ENCODE data around the gene SOCS6.
A peak's percentile ranks its signal among the peaks of the same experiment; 100 is the strongest.

The SOCS6 gene

DNA sequence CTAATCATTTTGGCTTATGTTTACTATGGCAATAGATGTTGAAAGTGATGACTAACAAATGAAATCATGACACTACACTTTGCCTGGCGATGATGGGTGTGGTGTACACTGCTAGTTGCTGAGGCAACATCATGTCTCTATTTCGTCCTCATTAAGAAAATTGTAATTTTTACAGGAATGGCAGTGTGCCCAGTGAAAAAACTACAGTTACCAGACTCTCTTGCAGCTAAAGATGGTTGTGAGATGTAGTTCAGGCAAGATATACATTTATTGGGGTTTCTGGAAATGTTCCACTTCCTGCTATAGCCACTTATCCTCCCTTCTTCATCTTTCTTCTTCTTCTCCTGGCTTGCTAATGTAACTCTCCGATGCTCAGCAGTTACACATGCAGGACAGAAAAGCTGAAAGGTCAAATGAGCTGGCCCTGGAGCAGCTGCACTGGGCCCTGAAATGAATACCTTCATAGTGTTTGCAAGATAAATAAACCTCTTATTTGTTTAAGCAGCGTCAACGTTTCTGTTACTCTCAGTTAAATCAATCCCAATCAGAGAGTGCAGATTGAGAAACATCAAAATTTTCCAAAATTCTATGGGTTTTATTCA lies 46.0 kb downstream of the SOCS6 start:
- no peak overlapping the region for H3K4me3 ChIP-seq (ENCODE audit: low read length)
- H3K9me2 ChIP-seq (replicated peaks; ENCODE audit: insufficient read depth, low read length) = no peaks in the 10 kb centered on the region
- TF ChIP-seq EZH2phosphoT487 (IDR thresholded peaks at IDR 0.05; ENCODE audit: low read length) = no peak
- TF ChIP-seq, protein P1, sequence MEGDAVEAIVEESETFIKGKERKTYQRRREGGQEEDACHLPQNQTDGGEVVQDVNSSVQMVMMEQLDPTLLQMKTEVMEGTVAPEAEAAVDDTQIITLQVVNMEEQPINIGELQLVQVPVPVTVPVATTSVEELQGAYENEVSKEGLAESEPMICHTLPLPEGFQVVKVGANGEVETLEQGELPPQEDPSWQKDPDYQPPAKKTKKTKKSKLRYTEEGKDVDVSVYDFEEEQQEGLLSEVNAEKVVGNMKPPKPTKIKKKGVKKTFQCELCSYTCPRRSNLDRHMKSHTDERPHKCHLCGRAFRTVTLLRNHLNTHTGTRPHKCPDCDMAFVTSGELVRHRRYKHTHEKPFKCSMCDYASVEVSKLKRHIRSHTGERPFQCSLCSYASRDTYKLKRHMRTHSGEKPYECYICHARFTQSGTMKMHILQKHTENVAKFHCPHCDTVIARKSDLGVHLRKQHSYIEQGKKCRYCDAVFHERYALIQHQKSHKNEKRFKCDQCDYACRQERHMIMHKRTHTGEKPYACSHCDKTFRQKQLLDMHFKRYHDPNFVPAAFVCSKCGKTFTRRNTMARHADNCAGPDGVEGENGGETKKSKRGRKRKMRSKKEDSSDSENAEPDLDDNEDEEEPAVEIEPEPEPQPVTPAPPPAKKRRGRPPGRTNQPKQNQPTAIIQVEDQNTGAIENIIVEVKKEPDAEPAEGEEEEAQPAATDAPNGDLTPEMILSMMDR (IDR thresholded peaks at IDR 0.05; ENCODE audit: low read length) = no peak
- TF ChIP-seq EZH2 (optimal IDR thresholded peaks at IDR 0.05; ENCODE audit: low read depth, low read length) = no peak
- H3K9ac ChIP-seq (ENCODE audit: low read length) = no peak overlapping the region
- H2AFZ ChIP-seq (ENCODE audit: low read length) = no peak overlapping the region
- H3K36me3 ChIP-seq (replicated peaks; ENCODE audit: insufficient read depth, low read length) = no peaks in the 10 kb centered on the region
- H3K9me3 ChIP-seq (replicated peaks; ENCODE audit: insufficient read depth, low read length) = no peaks in the 10 kb centered on the region
- no peaks in the 10 kb centered on the region for H3K4me1 ChIP-seq (ENCODE audit: low read length)
- no peaks in the 10 kb centered on the region for H4K20me1 ChIP-seq (ENCODE audit: insufficient read depth, low read length)
- H3F3A ChIP-seq (ENCODE audit: insufficient read depth, low read length) = no peaks in the 10 kb centered on the region
- H3K27ac ChIP-seq (ENCODE audit: low read length) = no peak overlapping the region
- DNase-seq = no peak
- H3K79me2 ChIP-seq (ENCODE audit: low read length) = no peaks in the 10 kb centered on the region
- H3K4me2 ChIP-seq (ENCODE audit: low read depth, low read length) = no peak overlapping the region
- no peaks in the 10 kb centered on the region for H3K27me3 ChIP-seq (replicated peaks; ENCODE audit: insufficient read depth, low read length)

DNA sequence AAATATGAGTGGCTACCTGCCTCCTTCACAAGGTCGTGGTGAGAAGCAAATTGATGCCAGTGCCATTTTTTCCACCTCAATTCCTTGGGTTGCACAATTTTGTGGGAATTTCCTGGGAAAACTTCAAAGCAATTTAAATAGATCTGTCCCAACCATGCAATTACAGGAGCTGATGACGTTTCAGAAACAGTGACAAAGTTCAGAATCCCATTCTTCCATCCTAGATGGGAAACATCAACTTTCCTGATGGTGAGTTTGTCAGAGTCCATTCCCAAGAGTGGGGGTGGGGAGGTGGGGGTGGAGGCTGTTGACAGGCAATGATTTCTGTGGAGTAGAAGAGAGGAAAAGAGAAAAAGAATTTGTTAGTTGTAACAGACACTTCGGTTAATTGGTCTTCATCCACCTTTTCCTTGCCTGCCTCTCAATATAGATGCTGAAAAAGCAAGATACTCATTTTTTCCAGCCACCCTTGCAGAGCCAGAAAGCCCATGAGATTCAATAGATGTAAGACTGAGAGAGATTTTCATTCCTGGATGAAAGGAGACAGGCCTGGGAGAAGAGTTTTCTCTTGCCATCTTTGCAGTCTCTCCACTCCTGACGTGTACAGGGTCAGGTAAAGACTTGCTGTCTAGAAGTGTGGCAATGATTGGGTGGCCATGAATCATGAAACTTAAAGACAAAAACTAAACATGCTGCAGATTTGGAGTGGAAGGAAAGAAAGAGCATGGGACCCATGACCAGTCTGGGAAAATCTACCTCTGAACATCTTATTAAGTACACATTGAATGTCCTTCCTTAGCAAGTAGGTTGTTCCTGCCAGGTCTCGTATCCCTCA lies 47.3 kb downstream of the SOCS6 start:
- Histone ChIP-seq H3K27ac (ENCODE audit: low read length) (no peak overlapping the region), H3F3A (ENCODE audit: insufficient read depth, low read length) (no peaks in the 10 kb centered on the region)
- DNase-seq = no peak

DNA sequence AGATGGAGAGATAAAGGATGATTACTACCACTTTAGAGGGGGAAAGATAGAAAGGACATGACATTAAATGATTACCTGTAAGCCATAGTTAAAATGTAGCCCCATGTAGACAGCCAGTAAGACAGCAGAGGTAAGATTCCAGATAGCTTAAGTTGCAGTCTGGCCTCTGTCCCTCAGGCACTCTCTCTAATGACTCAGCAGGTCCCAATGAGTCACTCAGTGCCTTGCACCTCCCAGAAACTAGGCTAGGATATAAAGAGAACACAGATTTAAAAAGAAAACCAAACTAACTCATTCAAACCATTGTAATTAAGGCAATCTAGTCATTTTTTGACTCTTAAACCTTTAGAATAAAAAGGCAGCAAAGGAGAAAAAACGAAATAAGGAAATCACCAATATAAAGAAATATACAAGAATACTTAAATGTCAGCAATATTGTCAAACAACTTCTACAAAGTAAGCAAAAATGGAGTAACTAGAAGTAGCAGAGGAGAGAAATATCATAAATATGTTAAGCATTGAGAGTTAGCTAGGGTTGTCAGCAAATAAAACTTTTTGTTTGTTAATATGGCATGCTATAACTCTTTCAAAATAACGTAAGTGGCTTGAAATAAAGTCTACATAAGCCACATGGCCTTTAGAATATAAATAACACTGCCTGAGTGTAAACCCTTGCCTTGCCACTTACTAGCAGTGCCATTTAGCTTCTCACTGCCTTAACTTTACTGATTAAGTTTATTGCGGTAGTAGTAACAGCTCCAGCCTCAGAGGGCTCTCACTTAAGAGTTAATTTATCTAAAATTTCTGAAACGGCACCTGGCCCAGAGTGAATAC lies 48.5 kb downstream of the SOCS6 start:
- no peaks in the 10 kb centered on the region for H3K4me1 ChIP-seq (ENCODE audit: low read length)
- H3K79me2 ChIP-seq (ENCODE audit: low read length) = no peaks in the 10 kb centered on the region
- no peak overlapping the region for H3K27ac ChIP-seq (ENCODE audit: low read length)
- no peaks in the 10 kb centered on the region for H3K27me3 ChIP-seq (replicated peaks; ENCODE audit: insufficient read depth, low read length)
- H3K4me2 ChIP-seq (ENCODE audit: low read depth, low read length) = no peak overlapping the region
- H3K4me3 ChIP-seq (ENCODE audit: low read length) = no peak overlapping the region
- TF ChIP-seq EZH2 (optimal IDR thresholded peaks at IDR 0.05; ENCODE audit: low read depth, low read length) (no peak), EZH2phosphoT487 (IDR thresholded peaks at IDR 0.05; ENCODE audit: low read length) (no peak)
- TF ChIP-seq, protein P1 (IDR thresholded peaks at IDR 0.05; ENCODE audit: low read length) = no peak
- no peak overlapping the region for H3K9ac ChIP-seq (ENCODE audit: low read length)
- peak; percentile 10 for DNase-seq
- H4K20me1 ChIP-seq (ENCODE audit: insufficient read depth, low read length) = no peaks in the 10 kb centered on the region
- no peaks in the 10 kb centered on the region for H3K9me2 ChIP-seq (replicated peaks; ENCODE audit: insufficient read depth, low read length)
- no peaks in the 10 kb centered on the region for H3F3A ChIP-seq (ENCODE audit: insufficient read depth, low read length)
- H2AFZ ChIP-seq (ENCODE audit: low read length) = no peak overlapping the region
- no peaks in the 10 kb centered on the region for H3K36me3 ChIP-seq (replicated peaks; ENCODE audit: insufficient read depth, low read length)
- no peaks in the 10 kb centered on the region for H3K9me3 ChIP-seq (replicated peaks; ENCODE audit: insufficient read depth, low read length)

More for the DNA sequence above, 47.3 kb downstream of the SOCS6 start:
- Histone ChIP-seq H3K4me2 (ENCODE audit: low read depth, low read length) (no peak overlapping the region), H3K4me1 (ENCODE audit: low read length) (no peaks in the 10 kb centered on the region), H3K9me2 (replicated peaks; ENCODE audit: insufficient read depth, low read length) (no peaks in the 10 kb centered on the region), H3K27me3 (replicated peaks; ENCODE audit: insufficient read depth, low read length) (no peaks in the 10 kb centered on the region), H3K9ac (ENCODE audit: low read length) (no peak overlapping the region), H3K4me3 (ENCODE audit: low read length) (no peak overlapping the region), H3K9me3 (replicated peaks; ENCODE audit: insufficient read depth, low read length) (no peaks in the 10 kb centered on the region), H2AFZ (ENCODE audit: low read length) (no peak overlapping the region), H3K79me2 (ENCODE audit: low read length) (no peaks in the 10 kb centered on the region), H4K20me1 (ENCODE audit: insufficient read depth, low read length) (no peaks in the 10 kb centered on the region), H3K36me3 (replicated peaks; ENCODE audit: insufficient read depth, low read length) (no peaks in the 10 kb centered on the region)
- TF ChIP-seq EZH2phosphoT487 (IDR thresholded peaks at IDR 0.05; ENCODE audit: low read length) = no peak
- TF ChIP-seq, protein P1 (IDR thresholded peaks at IDR 0.05; ENCODE audit: low read length) = no peak
- TF ChIP-seq EZH2 (optimal IDR thresholded peaks at IDR 0.05; ENCODE audit: low read depth, low read length) = no peak
